Activated T-cell treated with anti-CD3 and anti-CD28 coated beads, Interleukin-2, amount 50 U/mL, for 72 hours (primary cell): ENCODE data around the gene KCNQ1. TPM values are rescaled to one million over a fixed set of nuclear protein-coding genes. Genes with fewer than 3 reads are reported as not detected.

Experiments
- ATAC-seq, 2 donors: fragments of 150-1000 bp; cut with Tn5 transposase; replicated peaks in 1 of 2; 2 replicates each; pipeline ENCODE4 v1.10.0; 2021; ENCODE audit warnings: moderate library complexity in 2 of 2, mild to moderate bottlenecking in 1 of 2
- DNase-seq, 2 donors: peaks; one replicate each; pipeline ENCODE4 v3.0.0; 2021 to 2022; ENCODE audit warnings: mixed read lengths in 1 of 2
- H3K27ac Mint-ChIP-seq: one replicate; pipeline ENCODE4 v1.8.0; 2022; ENCODE audit warnings: mild to moderate bottlenecking, moderate library complexity, mixed read lengths
- H3K27me3 Mint-ChIP-seq: one replicate; pipeline ENCODE4 v1.8.0; 2022; ENCODE audit warnings: low read depth, mixed read lengths
- H3K36me3 Mint-ChIP-seq, 2 donors: one replicate each; pipeline ENCODE4 v1.8.0; 2022; ENCODE audit warnings: mixed read lengths in 2 of 2, mild to moderate bottlenecking in 1 of 2; ENCODE audit not compliant: insufficient read depth in 2 of 2
- H3K4me1 Mint-ChIP-seq: one replicate; pipeline ENCODE4 v1.8.0; 2022; ENCODE audit warnings: low read depth, mixed read lengths
- H3K4me3 Mint-ChIP-seq, 2 donors: one replicate each; pipeline ENCODE4 v1.8.0; 2022; ENCODE audit warnings: mild to moderate bottlenecking in 2 of 2, mixed read lengths in 2 of 2, moderate library complexity in 2 of 2
- H3K9me3 Mint-ChIP-seq, 2 donors: one replicate each; pipeline ENCODE4 v1.8.0; 2022; ENCODE audit warnings: mixed read lengths in 2 of 2
- total RNA-seq, 2 donors: library from RNA; stranded (reverse); gene quantifications; one replicate each; pipeline ENCODE4 v1.2.3, GENCODE V29; 2022

KCNQ1 gene
- total RNA-seq, 2 donors from 2014 or later = 11.4 TPM

DNA sequence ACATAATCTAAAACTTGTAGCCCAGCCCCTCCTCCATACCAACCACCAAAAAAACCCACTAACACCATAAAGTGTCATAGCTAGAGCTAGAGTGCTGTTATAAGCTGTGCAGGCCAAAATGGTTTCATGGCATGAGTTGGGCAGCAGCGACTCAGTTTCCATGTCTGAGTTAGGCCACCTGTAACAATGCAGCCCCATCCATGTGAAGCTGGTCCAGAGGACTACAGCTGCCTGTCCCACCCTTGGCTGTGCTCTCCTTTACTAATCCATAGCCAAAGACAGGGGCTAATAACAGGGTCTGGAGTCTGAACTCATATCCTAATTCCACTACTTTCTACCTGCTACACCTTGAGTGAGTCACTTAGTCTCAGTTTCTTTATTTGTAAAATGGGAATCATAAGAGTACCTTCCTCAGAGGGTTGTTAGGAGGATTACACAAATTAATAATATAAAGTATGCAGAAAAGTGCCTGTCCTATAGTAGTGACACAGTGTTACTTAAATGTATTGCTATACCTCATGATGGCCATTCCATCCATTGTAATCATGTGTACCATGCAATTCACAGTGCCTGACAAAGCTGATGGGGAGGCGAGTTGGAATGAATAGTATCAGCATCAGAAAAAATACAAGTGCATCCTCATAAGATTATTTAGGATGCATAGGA, 234.3 kb downstream of the KCNQ1 start:
- peak in 1 of 2 donors; percentile 17 for ATAC-seq
- no peaks in the 10 kb centered on the region for H3K36me3 Mint-ChIP-seq

DNA sequence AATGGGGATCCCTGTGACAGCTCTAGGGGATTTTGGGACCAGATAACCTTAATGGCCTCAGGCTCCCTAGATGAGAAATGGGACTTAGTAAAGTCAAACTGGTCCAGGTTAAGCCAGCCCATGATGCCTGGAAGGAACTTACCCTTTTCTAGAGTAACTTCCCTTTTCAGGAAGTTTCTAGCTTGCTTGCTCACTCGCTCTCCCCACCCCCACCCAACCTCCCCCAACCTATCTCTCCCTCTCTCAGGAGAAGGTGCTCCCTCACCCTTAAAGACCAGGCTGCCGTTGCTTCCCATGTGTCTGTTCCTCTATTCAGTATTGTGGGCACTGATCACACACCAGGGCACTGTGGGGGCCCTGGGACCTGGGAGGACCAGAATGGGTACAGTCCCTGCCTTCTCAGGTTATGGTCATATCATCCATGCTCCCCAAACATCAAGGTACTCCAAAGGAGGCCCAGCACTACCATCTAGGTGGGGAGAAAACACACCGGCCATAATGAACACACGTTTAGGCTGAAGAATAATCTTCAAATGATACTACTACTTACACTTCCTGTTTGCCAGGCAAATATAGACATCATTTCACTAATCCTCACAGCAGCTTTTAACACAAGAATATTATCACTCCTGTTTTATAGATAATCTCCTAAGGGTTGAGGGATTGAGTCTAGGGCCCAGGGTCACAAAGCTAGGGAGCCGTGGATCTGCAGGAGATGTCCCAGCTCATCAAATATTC, 236.8 kb downstream of the KCNQ1 start:
- H3K9me3 Mint-ChIP-seq = no peaks in the 10 kb centered on the region
- H3K27ac Mint-ChIP-seq = no peak overlapping the region

More for the DNA sequence above, 234.3 kb downstream of the KCNQ1 start:
- Mint-ChIP-seq H3K9me3 (no peaks in the 10 kb centered on the region), H3K27me3 (no peaks in the 10 kb centered on the region), H3K4me3 (no peak overlapping the region), H3K4me1 (peaks cover 7% of the 10 kb centered on the region), H3K27ac (no peak overlapping the region)
- no peak for DNase-seq

DNA sequence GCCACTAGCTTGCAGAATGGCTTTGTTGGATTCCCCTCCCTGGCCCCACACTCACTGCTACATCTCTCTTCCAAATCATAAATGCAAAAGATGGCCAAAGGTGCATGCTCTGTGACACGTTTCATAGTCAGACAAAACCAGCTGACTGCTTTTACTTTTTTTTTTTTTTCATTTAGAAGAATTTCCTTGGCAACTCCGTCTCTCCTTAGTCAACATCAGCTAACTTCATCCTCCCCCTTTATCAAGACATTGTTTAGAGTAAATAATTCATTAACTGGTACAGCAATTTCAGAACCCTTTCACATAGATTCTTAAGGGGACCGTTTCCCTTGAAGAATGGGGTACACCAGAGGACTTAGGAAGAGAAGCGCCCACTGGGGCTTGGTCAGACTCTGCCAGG, 239.0 kb downstream of the KCNQ1 start:
- Mint-ChIP-seq H3K9me3 (no peaks in the 10 kb centered on the region), H3K4me3 (no peak overlapping the region), H3K4me1 (peaks cover 7% of the 10 kb centered on the region), H3K36me3 (no peaks in the 10 kb centered on the region), H3K27ac (no peak overlapping the region), H3K27me3 (no peaks in the 10 kb centered on the region)
- DNase-seq (no peak), ATAC-seq (no peak)

More for the DNA sequence above, 236.8 kb downstream of the KCNQ1 start:
- no peak for ATAC-seq
- no peak for DNase-seq
- peaks cover 7% of the 10 kb centered on the region for H3K4me1 Mint-ChIP-seq
- no peak overlapping the region for H3K4me3 Mint-ChIP-seq
- H3K27me3 Mint-ChIP-seq = no peaks in the 10 kb centered on the region
- H3K36me3 Mint-ChIP-seq = no peaks in the 10 kb centered on the region

DNA sequence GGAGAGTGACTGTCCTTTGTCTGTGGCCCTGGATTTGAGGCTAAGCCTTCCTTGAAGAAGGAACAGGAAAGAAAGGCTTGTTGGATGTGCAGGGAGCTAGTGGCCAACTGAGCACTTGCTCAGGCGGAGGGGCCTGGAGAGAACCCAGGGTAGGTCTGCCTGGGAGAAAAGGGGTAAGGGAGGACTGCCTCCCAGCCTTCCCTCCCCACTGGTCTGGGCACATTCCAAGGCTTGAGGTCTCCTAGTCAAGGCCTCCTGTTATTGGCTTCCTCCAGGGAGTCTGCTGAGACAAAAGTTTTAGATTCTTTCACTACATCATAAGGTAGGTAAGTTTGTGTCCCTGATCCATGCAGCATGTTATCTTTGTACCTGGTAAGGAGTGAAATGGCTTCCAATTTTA, 239.8 kb downstream of the KCNQ1 start:
- H3K27me3 Mint-ChIP-seq = no peaks in the 10 kb centered on the region
- H3K36me3 Mint-ChIP-seq = no peaks in the 10 kb centered on the region
- no peaks in the 10 kb centered on the region for H3K9me3 Mint-ChIP-seq
- peaks cover 1% of the 10 kb centered on the region for H3K4me1 Mint-ChIP-seq
- DNase-seq = no peak
- H3K27ac Mint-ChIP-seq = no peak overlapping the region
- no peak overlapping the region for H3K4me3 Mint-ChIP-seq
- ATAC-seq = no peak

DNA sequence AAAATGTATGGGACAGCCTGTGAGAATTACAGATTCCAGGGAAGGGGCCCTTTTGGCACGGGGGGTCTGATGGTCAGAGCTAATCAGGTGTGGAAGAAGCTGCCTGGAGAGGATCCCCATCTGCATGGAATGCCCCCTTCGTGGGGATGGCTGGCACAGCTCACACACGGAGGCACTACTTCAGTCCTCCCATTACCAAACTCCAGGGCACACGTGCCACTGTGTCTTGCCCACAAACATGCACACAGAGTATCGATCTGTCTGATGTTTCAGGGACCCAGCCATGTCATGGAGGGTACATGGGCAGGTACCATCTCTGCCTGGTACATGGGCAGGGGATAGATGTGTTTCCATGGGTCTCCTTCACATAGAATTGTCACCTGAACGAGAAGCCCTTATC, 240.2 kb downstream of the KCNQ1 start:
- Mint-ChIP-seq H3K36me3 (no peaks in the 10 kb centered on the region), H3K27ac (no peak overlapping the region), H3K4me3 (no peak overlapping the region), H3K9me3 (no peaks in the 10 kb centered on the region), H3K27me3 (no peaks in the 10 kb centered on the region), H3K4me1 (no peaks in the 10 kb centered on the region)
- DNase-seq = no peak
- no peak for ATAC-seq

DNA sequence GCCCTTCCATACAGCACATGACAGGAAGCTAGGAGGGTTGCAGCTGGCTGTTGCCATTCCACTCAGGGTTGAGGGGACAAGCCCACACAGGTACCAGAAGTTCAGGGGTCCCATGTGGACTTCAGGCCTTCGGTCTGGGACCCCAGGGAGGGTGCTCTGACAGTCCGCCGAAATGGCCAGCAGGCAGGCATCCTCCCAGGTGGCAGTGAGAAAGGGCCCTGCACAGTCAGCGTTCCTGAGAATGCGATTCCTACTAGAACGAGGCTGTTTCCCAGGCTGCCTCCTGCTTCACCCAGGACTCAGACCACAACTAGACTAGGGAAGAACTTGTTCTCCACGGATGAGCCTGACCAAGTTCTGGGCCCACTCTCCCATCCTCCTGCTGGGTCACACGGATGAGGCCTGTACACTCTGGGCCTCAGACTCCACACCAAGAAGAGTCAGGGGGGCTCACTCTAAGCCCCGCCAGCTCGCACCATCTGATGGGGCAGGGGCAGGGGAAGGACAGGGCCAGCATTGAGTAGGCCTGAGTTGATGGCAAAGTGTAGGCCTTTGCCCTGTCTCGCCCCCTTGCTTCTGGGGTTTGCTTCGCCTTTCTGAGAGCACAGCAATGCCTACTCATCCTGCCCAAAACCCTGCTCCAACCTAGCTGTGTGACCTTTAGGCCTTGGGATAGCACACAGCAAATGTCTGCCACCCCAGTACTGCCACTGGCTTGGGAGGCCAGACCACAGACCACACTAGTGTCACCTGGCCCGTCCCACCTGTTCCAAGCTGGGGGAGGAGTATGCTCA, 241.0 kb downstream of the KCNQ1 start:
- no peak overlapping the region for H3K27ac Mint-ChIP-seq
- H3K36me3 Mint-ChIP-seq = no peaks in the 10 kb centered on the region
- H3K27me3 Mint-ChIP-seq = no peaks in the 10 kb centered on the region
- H3K9me3 Mint-ChIP-seq = no peaks in the 10 kb centered on the region
- ATAC-seq (no peak), DNase-seq (no peak)
- no peaks in the 10 kb centered on the region for H3K4me1 Mint-ChIP-seq
- no peak overlapping the region for H3K4me3 Mint-ChIP-seq

DNA sequence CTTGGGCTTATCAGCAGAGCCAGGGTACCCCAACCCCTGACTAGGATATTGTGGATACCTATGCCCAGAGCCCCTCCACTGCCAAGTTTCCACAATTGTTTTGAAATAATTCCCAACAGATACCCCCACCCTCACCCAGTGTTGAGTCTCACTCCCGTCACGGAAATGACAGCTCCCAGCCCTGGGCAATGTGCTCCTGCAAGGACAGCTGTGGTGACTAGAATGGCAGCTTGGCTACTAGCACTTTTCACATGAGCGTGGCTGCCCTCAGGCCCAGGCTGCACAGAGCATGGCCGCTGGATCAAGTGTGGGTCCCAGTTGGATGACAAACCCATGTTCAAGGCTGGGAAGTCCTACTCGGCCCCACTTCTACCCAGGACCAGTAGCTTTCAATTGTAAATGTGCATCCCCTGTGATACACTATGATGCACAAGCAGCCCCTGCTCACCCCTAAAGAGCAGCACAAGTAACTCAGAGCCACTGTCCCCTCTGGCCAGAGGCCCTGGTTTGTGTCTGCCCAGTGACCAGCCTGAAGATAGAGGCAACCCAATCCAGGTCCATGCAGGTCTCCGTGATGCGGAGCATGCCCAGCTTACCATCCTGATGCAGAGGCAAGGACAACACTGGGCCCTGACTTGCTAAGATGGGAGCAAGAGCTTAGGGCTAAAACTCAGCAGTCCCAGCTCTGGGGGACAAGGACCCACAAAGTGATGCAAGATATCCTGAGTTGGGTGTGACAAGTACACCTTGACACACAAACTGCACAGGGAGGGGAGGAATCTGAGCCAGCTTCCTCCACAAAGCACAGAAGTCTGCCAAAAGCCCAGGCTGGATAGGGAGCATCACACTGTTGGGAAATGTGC, 241.8 kb downstream of the KCNQ1 start:
- Mint-ChIP-seq H3K27ac (no peak overlapping the region), H3K27me3 (no peaks in the 10 kb centered on the region), H3K36me3 (no peaks in the 10 kb centered on the region), H3K9me3 (no peaks in the 10 kb centered on the region), H3K4me1 (no peaks in the 10 kb centered on the region), H3K4me3 (no peak overlapping the region)
- DNase-seq (no peak), ATAC-seq (no peak)

DNA sequence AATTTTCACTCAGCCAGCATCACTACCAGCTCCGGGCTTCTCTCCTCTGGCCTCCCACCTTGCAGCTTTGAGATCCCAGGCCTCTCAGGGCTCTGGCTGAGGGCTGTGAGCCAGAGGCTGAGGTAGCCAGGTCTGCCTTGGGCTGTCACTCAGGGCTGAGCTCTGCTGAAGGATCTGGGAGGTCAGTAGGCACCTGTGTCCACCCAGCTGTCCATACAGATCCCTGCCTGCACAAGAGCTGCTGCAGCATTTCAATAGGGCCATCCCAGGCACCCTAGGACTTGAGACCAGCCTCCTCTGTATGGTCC, 242.4 kb downstream of the KCNQ1 start:
- H3K27me3 Mint-ChIP-seq = no peaks in the 10 kb centered on the region
- DNase-seq = no peak
- H3K27ac Mint-ChIP-seq = no peak overlapping the region
- no peaks in the 10 kb centered on the region for H3K4me1 Mint-ChIP-seq
- H3K9me3 Mint-ChIP-seq = no peaks in the 10 kb centered on the region
- no peaks in the 10 kb centered on the region for H3K36me3 Mint-ChIP-seq
- H3K4me3 Mint-ChIP-seq = no peak overlapping the region
- no peak for ATAC-seq

DNA sequence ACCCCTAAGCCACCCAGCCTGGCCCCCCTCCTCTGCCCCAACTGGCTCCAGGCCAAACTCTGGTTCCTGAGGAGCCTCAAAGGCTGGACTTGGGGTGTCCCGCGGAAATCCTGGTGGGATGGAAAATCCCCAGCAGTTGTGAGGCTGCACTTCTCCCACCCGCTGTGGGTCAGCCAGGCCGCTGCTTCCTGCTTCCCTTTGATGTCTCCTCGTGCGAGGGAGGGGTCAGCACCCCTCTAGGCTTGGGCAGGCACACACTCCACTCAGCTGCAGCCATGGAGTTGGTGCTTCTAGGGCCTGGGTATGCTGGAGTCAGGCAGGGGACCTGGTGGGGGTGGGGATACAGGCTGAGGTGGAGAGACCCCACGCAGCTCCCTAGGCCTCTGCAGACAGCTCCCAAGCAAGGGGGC, 243.0 kb downstream of the KCNQ1 start:
- DNase-seq (no peak), ATAC-seq (no peak)
- no peaks in the 10 kb centered on the region for H3K9me3 Mint-ChIP-seq

DNA sequence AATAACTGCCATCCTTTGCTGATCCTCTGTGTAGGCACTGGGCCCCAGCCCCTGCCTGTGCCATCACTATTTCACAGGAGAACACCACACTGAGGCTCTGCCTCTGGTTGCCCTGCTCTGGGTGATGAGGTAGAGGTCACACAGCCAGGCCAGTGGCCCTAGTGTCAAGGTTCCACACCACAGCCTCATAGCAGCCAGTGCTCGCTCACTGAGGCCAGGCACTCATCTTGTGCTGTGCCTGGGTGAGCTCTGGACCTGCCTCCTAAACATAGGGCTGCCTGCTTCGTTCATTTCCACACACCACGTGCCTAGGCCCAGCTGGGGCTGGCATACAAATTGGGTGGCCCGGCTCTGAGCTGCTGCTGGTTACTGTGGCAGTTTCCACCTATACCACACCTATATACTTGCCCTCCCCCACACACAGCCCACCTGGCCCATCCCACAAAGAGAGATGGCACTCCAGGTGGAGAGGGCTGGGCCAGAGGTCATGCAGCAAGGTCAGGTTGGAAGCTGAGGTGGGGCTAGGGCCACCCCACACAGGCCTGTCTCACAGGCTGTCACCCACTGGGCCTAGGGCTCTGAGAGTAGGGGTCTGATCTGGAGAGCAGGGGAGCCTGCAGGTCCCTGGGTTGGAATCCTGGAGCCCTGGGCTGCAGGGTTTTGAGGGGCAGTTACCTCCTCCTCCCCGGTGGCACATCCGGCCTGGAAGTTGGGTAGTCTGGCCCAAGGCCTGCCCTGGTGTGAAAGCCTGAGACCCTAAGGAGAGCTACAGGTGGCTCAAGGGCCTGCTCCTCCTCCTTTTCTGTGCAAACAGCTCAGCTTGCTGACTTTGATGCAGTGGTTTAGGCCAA, 243.8 kb downstream of the KCNQ1 start:
- H3K27me3 Mint-ChIP-seq = no peaks in the 10 kb centered on the region
- DNase-seq (no peak), ATAC-seq (no peak)
- H3K27ac Mint-ChIP-seq = no peak overlapping the region
- no peak overlapping the region for H3K4me3 Mint-ChIP-seq
- no peaks in the 10 kb centered on the region for H3K4me1 Mint-ChIP-seq
- H3K9me3 Mint-ChIP-seq = no peaks in the 10 kb centered on the region
- no peaks in the 10 kb centered on the region for H3K36me3 Mint-ChIP-seq

More for the DNA sequence above, 243.0 kb downstream of the KCNQ1 start:
- Mint-ChIP-seq H3K4me1 (no peaks in the 10 kb centered on the region), H3K36me3 (no peaks in the 10 kb centered on the region), H3K27me3 (no peaks in the 10 kb centered on the region), H3K27ac (no peak overlapping the region), H3K4me3 (no peak overlapping the region)

DNA sequence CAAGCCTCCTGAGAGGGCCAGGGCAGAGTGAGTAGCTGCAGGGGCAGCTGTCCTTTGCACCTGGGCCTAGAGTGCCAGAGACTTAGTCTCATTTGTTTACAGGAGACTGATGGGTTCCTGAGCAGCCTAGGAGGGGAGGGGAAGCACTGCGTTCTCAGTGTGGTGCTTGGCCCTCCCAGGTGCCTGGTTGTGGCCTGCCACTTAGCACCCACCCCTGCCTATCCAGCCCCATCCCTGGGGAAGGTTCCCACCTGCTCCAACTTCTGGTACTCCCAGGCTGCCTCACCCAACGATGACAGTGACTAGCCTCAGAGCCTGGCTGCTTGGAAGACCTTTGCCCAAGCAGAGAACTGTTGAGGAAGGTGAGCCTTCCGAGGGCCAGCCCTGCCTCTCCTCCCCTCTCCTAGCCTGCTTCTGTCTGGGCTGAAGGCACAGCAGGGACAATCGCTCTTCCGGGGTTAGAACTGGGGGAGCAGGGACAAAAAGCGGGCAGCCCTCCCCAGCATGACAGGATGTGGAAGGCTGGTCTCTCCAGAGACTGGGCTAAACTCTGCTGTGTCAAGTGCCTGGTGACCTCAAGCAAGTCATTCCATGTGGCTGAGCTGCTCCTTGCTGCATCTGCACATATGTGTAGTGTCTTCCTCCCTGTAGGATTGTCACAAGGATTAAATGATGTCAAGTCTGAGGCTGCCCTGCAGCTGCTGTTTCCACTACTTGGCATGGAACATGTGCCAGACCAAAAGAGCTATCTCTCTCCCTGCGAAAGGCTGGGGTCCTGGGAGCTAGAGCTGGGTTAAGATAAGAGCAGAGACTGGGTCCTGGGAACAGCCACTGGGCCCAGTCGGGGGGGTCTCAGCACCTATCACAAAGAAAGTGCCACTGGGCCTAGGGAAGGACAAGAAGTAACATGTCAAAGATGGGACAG, 245.1 kb downstream of the KCNQ1 start:
- Mint-ChIP-seq H3K4me3 (no peak overlapping the region), H3K27ac (no peak overlapping the region), H3K9me3 (no peaks in the 10 kb centered on the region), H3K4me1 (no peaks in the 10 kb centered on the region), H3K27me3 (no peaks in the 10 kb centered on the region), H3K36me3 (no peaks in the 10 kb centered on the region)
- no peak for DNase-seq
- no peak for ATAC-seq
